SH-SY5Y (cell line): ENCODE results near the gene LHFPL3.

Source experiments
- GATA2 ChIP-seq: IDR thresholded peaks from 2 replicates; pipeline ENCODE4 v1.6.1; 2011; ENCODE audit warnings: mild to moderate bottlenecking, low read depth, low read length
- GATA3 ChIP-seq: IDR thresholded peaks from 2 replicates; pipeline ENCODE4 v1.6.1; 2011; ENCODE audit warnings: low read depth, mild to moderate bottlenecking, low read length, moderate library complexity

GRCh38 chr7:104940023-104940710 is 611.8 kb downstream of the LHFPL3 start:
- TF ChIP-seq GATA2: no peak
- no peak for TF ChIP-seq GATA3
